K562 (cell line): ENCODE measurements around the gene CHPF.

Experiments
- FOXA1 ChIP-seq: fragments of 450-650 bp; IDR thresholded peaks from 2 replicates; pipeline ENCODE4 v1.6.1; 2016; ENCODE audit warnings: mild to moderate bottlenecking, borderline replicate concordance
- GABPA ChIP-seq: fragments of 200-800 bp; sonication (Bioruptor generic); conservative IDR thresholded peaks from 2 replicates; pipeline ENCODE4 v1.6.1; 2016; ENCODE audit warnings: low read depth, missing genetic modification characterization, missing compliant biosample characterization
- KLF13 ChIP-seq: fragments of 450-650 bp; IDR thresholded peaks from 2 replicates; pipeline ENCODE4 v1.6.1; 2016; ENCODE audit warnings: missing genetic modification characterization, low read depth, mild to moderate bottlenecking, missing compliant biosample characterization, moderate library complexity, borderline replicate concordance
- POLR2AphosphoS5 ChIP-seq: IDR thresholded peaks from 2 replicates; pipeline ENCODE4 v1.6.1; 2011; ENCODE audit warnings: mild to moderate bottlenecking, low read depth, low read length, moderate library complexity; ENCODE audit not compliant: control insufficient read depth, insufficient read depth
- RAD21 ChIP-seq, 2 experiments: fragments of 250-450 bp in 1 of 2; fragments of 450-650 bp in 1 of 2; sonication (Bioruptor Pico) in 1 of 2; formaldehyde crosslinking in 1 of 2; IDR thresholded peaks in 1 of 2; conservative IDR thresholded peaks in 1 of 2; 2 replicates each; pipeline versions ENCODE4 v1.4.0 to v1.8.0; 2020 to 2022; ENCODE audit warnings: mild to moderate bottlenecking in 2 of 2, moderate library complexity in 1 of 2
- SREBF2 ChIP-seq: sonication (generic); formaldehyde crosslinking; IDR thresholded peaks from 2 replicates; pipeline ENCODE4 v1.4.0; 2020; ENCODE audit warnings: mild to moderate bottlenecking, missing genetic modification reagents
- TBP ChIP-seq: optimal IDR thresholded peaks from 2 replicates; pipeline ENCODE3; 2011; ENCODE audit warnings: low read depth, low read length, improper control_type of control experiment
- TGIF2 ChIP-seq: sonication (generic); formaldehyde crosslinking; IDR thresholded peaks from 2 replicates; pipeline ENCODE4 v1.8.1; 2022; ENCODE audit warnings: mild to moderate bottlenecking, missing genetic modification reagents, moderate library complexity
- ZC3H4 ChIP-seq: sonication (generic); formaldehyde crosslinking; IDR thresholded peaks from 2 replicates; pipeline ENCODE4 v1.9.0; 2021; ENCODE audit warnings: missing genetic modification reagents, borderline replicate concordance
- ZNF324 ChIP-seq: fragments of 250-450 bp; sonication (Bioruptor Pico); IDR thresholded peaks from 2 replicates; pipeline ENCODE4 v1.4.0; 2020; ENCODE audit warnings: mild to moderate bottlenecking
- ZNF76 ChIP-seq: fragments of 250-450 bp; sonication (Bioruptor Pico); IDR thresholded peaks from 2 replicates; pipeline ENCODE4 v1.4.0; 2020; ENCODE audit warnings: mild to moderate bottlenecking, moderate library complexity, borderline replicate concordance
- TF ChIP-seq, protein P1 (sequence below): sonication (generic); formaldehyde crosslinking; IDR thresholded peaks from 2 replicates; pipeline ENCODE4 v1.8.0; 2022; ENCODE audit warnings: mild to moderate bottlenecking, missing genetic modification reagents
- TF ChIP-seq, protein P2 (sequence below), 3 experiments: IDR thresholded peaks in 2 of 3; conservative IDR thresholded peaks in 1 of 3; 2 replicates each; pipeline ENCODE4 v1.5.1; 2011 to 2012; ENCODE audit warnings: low read length in 3 of 3, mild to moderate bottlenecking in 3 of 3, control low read depth in 2 of 3, improper control_type of control experiment in 1 of 3, inconsistent platforms in 1 of 3, low read depth in 1 of 3, mixed read lengths in 1 of 3, moderate library complexity in 1 of 3; ENCODE audit not compliant: insufficient read depth in 2 of 3
- TF ChIP-seq, protein P3 (sequence below): fragments of 250-450 bp; sonication (Bioruptor Pico); IDR thresholded peaks from 2 replicates; pipeline ENCODE4 v1.8.0; 2022; ENCODE audit warnings: inconsistent platforms, mild to moderate bottlenecking, moderate library complexity, borderline replicate concordance

DNA sequence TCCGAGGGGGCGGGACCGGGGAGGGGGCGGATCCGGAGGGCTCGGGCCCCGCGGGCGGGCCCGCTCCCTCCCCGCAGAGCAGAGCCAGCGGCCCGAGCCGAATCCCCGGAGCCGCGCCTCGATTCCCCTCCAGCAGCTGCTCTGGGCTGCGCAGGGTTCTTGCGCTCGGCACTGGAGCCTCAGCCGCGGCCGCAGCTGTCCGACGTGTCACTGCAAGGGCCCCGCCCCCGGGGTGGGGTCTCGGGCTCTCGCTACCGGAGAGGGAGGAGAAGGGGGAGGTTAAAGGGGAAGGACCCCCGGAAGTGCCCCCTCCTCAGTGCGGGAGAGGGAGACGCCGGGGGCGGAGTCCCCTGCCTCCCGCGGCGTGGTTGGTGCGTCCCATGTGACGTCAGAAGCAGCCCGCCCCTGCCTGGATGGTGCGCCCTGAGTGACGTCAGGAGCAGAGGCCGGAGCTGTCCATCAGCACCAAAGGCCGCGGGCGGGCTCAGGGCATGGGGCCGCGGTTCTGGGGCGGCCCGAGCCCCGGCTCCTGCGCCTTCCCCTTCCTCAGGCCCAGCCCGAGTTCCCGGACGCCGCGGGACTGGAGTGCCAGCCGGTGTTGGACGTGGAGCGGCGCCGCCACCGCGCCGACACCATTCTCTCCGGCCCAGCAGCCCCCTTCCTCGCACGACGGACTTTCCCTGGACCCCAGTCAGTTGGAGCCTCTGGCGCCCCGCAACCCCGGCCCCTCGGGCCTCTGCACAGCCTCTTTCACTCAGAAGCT lies at the start of gene CHPF, which contains the start of gene TMEM198:
- 0 out of 2 replicates have a peak, but pooled peaks have one; percentile 18 for TF ChIP-seq POLR2AphosphoS5
- TF ChIP-seq ZNF324 (CRISPR knock-in tag), result no peak
- TF ChIP-seq, protein P1, sequence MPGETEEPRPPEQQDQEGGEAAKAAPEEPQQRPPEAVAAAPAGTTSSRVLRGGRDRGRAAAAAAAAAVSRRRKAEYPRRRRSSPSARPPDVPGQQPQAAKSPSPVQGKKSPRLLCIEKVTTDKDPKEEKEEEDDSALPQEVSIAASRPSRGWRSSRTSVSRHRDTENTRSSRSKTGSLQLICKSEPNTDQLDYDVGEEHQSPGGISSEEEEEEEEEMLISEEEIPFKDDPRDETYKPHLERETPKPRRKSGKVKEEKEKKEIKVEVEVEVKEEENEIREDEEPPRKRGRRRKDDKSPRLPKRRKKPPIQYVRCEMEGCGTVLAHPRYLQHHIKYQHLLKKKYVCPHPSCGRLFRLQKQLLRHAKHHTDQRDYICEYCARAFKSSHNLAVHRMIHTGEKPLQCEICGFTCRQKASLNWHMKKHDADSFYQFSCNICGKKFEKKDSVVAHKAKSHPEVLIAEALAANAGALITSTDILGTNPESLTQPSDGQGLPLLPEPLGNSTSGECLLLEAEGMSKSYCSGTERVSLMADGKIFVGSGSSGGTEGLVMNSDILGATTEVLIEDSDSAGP (CRISPR knock-in tag), result no peak
- TF ChIP-seq TBP, result peak; percentile 44
- TF ChIP-seq FOXA1, result no peak
- no peak for TF ChIP-seq SREBF2 (CRISPR knock-in tag)
- TF ChIP-seq, protein P2, sequence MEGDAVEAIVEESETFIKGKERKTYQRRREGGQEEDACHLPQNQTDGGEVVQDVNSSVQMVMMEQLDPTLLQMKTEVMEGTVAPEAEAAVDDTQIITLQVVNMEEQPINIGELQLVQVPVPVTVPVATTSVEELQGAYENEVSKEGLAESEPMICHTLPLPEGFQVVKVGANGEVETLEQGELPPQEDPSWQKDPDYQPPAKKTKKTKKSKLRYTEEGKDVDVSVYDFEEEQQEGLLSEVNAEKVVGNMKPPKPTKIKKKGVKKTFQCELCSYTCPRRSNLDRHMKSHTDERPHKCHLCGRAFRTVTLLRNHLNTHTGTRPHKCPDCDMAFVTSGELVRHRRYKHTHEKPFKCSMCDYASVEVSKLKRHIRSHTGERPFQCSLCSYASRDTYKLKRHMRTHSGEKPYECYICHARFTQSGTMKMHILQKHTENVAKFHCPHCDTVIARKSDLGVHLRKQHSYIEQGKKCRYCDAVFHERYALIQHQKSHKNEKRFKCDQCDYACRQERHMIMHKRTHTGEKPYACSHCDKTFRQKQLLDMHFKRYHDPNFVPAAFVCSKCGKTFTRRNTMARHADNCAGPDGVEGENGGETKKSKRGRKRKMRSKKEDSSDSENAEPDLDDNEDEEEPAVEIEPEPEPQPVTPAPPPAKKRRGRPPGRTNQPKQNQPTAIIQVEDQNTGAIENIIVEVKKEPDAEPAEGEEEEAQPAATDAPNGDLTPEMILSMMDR (IDR thresholded peaks at IDR 0.05 in 2 of 3, conservative IDR thresholded peaks at IDR 0.05 in 1 of 3; ENCODE audit: insufficient read depth in 2 of 3, low read depth in 1 of 3, low read length in 3 of 3), result no peak
- TF ChIP-seq RAD21 (CRISPR knock-in tag; conservative IDR thresholded peaks at IDR 0.05 in 1 of 2, IDR thresholded peaks at IDR 0.05 in 1 of 2), result no peak
- TF ChIP-seq GABPA (tag), result peak; percentile 92
- TF ChIP-seq, protein P3, sequence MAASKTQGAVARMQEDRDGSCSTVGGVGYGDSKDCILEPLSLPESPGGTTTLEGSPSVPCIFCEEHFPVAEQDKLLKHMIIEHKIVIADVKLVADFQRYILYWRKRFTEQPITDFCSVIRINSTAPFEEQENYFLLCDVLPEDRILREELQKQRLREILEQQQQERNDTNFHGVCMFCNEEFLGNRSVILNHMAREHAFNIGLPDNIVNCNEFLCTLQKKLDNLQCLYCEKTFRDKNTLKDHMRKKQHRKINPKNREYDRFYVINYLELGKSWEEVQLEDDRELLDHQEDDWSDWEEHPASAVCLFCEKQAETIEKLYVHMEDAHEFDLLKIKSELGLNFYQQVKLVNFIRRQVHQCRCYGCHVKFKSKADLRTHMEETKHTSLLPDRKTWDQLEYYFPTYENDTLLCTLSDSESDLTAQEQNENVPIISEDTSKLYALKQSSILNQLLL (CRISPR knock-in tag), result no peak
- TF ChIP-seq ZNF76 (CRISPR knock-in tag), result no peak
- TF ChIP-seq ZC3H4 (CRISPR knock-in tag), result no peak
- TF ChIP-seq KLF13 (tag), result no peak
- TF ChIP-seq TGIF2, result no peak
